ENCODE measurements around the gene DDX51.
A peak's percentile ranks its signal among the peaks of the same experiment; 100 is the strongest.
"Not testable (repeated sequence)": the region's sequence is repeated elsewhere in the genome, so short reads cannot be mapped to it uniquely, and the experiment has no call there.

Gene DDX51

GRCh38 chr12:132153501-132154340 is 9.6 kb upstream of the DDX51 start:
- peak; percentile 83 for DNase-seq

DNA sequence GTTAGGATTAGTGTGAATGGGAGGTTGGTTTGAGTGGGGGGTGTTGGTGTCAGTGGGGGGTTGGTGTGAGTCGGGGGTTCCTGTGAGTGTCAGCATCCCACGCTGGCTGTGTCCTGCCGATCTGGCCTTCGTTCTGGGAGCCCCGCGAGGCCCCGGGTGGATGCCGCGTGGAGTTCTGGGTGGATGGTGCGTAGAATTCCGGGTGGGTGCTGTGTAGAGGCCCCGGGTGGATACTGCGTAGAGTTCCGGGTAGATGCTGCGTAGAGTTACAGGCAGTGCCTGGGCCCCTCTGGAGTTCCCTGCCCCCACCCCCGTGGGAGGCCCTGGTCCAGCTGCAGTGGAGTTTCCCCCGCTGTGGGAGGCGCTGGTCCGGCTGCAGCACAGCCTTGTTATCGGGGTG is 8.8 kb upstream of the DDX51 start:
- DNase-seq, result no peak

- DNase-seq, result no peak
Observed at GRCh38 chr12:132152411-132152821, 8.3 kb upstream of the DDX51 start.

DNA sequence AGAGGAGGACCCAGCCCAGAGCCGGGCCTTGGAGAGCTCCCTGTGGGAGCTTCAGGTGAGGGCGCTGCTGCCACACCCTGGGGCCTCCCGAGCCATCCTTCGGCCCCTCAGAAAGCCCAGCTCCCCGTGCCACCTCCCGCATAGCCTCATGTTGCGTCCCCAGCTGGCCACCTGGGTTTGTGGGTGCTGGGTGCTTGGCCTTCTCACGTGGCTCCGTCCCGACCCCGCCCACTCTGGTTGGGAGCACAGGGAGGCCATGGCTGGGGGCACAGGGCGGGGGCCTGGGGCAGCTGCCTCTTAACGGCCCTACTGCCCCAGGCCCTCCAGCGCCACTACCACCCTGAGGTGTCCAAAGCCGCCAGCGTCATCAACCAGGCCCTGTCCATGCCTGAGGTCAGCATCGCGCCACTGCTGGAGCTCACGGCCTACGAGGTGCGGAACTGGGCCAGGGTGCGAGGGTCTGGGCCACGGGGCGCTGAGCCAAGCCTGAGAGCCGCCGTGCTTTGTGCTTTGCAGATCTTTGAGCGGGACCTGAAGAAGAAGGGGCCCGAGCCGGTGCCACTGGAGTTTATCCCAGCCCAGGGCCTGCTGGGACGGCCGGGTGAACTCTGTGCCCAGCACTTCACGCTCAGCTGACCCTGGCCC is 7.8 kb upstream of the DDX51 start:
- DNase-seq, result no peak

GRCh38 chr12:132151145-132151765 is 7.1 kb upstream of the DDX51 start:
- DNase-seq, result no peak

- no peak for DNase-seq
Observed at GRCh38 chr12:132150780-132151144, 6.6 kb upstream of the DDX51 start.

- not testable (repeated sequence) for DNase-seq
Observed at GRCh38 chr12:132149526-132149925, 5.4 kb upstream of the DDX51 start.

- no peak for DNase-seq
Observed at GRCh38 chr12:132148368-132149045, 4.4 kb upstream of the DDX51 start.

- peak; percentile 19 for DNase-seq
Observed at GRCh38 chr12:132147423-132148367, 3.6 kb upstream of the DDX51 start.

DNA sequence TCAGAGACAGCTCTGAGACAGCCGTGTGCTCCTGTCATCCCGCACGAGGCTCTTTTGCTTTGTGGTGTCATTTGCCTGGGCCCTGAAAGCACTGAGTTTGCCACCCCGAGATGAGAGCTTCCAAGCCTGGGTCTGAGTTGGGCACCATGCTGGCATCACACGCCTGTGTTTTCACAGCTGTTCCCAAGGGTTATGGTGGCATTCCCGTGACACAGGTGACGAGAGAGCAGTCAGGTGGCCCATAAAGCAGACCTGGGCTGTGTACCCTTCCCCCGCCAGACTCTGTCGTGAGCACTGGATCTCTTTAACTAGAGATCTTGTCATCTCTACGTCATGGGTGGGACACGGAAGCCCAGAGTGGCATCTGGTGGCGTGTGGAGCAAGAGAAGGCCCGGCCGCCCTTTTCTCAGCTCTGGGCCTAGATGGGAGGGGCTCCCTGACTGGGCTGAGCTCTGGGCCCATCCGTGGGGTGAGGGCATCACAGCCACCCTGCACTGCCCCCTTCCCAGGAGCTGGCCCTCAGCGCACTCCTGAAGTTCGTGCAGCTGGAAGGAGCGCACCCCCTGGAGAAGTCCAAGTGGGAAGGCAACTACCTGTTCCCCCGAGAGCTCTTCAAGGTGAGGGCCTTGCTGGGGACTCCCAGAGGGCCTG is 2.8 kb upstream of the DDX51 start:
- no peak for DNase-seq

- DNase-seq, result no peak
Observed at GRCh38 chr12:132146098-132146497, 2.0 kb upstream of the DDX51 start.

DNA sequence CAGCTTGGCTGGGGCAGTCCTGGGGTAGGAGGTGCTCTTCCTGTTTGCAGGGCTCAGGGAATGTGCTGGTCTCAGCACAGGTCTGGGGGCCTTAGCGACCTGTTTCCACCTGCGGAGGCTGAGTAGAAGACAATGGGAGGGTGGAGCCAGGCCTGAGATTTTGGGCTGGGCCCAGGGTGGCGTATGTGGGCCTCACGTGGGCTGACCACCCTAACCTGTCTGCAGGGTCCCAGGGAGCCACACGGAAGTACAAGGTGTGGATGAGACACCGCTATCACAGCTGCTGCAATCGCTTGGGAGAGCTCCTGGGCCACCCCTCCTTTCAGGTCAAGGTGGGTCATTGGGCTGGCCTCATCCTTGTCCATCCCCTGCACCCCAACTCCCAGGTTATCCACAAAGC is 1.2 kb upstream of the DDX51 start:
- DNase-seq, result peak; percentile 21

DNA sequence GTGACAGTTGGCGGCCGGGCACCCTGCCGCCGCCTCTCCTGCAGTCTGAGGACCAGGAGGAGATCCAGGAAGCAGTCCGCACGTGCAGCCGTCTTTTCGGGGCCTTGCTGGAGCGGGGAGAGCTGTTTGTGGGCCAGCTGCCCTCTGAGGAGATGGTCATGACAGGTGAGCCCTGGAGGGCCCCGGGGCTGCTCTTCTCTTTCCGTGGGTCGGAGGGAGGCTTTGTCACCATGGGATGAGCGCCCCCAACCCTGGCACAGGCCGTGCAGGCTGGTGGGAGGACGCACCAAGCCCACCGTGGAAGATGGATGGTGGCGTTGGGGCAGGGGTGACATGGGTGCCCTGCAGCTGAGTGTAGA is 670 bp upstream of the DDX51 start:
- no peak for DNase-seq

- DNase-seq, result no peak
Observed at GRCh38 chr12:132143336-132144071, 615 bp downstream of the DDX51 start.

GRCh38 chr12:132142679-132143335 is 1.3 kb downstream of the DDX51 start:
- DNase-seq, result no peak

GRCh38 chr12:132141976-132142678 is 2.0 kb downstream of the DDX51 start:
- no peak for DNase-seq

GRCh38 chr12:132140918-132141841 is 2.9 kb downstream of the DDX51 start:
- no peak for DNase-seq

DNA sequence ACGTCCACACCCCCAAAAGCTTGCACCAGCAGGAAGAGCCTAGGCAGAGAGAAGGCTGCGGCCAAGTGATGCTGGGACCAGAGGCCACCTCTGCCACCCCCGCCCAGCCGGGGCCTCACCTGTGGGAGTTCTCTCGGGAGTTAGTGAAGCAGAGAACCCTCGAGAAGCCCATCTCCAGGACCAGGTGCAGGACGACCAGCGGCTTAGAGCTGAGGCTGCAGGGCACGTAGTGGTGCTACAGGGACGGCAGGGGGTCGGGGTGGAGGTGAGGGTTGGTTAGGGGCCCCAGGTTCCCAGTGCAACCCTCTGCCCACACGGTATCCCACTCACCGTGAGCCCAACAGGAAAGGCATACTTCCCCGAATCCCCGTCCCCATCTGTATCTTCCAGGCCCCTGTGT is 3.6 kb downstream of the DDX51 start:
- DNase-seq, result no peak

GRCh38 chr12:132139912-132140311 is 4.2 kb downstream of the DDX51 start:
- no peak for DNase-seq
